HuH-7.5 (cell line): Measurements from ENCODE around the gene DAB2IP.
A peak's percentile ranks its signal among the peaks of the same experiment; 100 is the strongest.

Source experiments
- DNase-seq: peaks from one replicate; pipeline ENCODE4 v3.0.0; 2011; ENCODE audit warnings: low spot score

The DAB2IP gene

GRCh38 chr9:121663591-121663990, 12.2 kb downstream of the DAB2IP start:
- DNase-seq: no peak

GRCh38 chr9:121666294-121666693, 14.9 kb downstream of the DAB2IP start:
- DNase-seq: no peak

- no peak for DNase-seq
Measured at GRCh38 chr9:121667214-121667613, 15.8 kb downstream of the DAB2IP start.

GRCh38 chr9:121667890-121668289, 16.5 kb downstream of the DAB2IP start:
- DNase-seq: no peak

GRCh38 chr9:121670431-121670830, 19.0 kb downstream of the DAB2IP start:
- no peak for DNase-seq

- no peak for DNase-seq
Measured at GRCh38 chr9:121671612-121672155, 20.2 kb downstream of the DAB2IP start.

GRCh38 chr9:121672213-121672612, 20.8 kb downstream of the DAB2IP start:
- DNase-seq: no peak

- DNase-seq: no peak
Measured at GRCh38 chr9:121672986-121673385, 21.6 kb downstream of the DAB2IP start.

GRCh38 chr9:121673576-121673975, 22.1 kb downstream of the DAB2IP start:
- DNase-seq: no peak

GRCh38 chr9:121674017-121674416, 22.6 kb downstream of the DAB2IP start:
- no peak for DNase-seq

- no peak for DNase-seq
Measured at GRCh38 chr9:121674952-121675351, 23.5 kb downstream of the DAB2IP start.

GRCh38 chr9:121675381-121675780, 23.9 kb downstream of the DAB2IP start:
- DNase-seq: no peak

GRCh38 chr9:121675969-121676822, 24.8 kb downstream of the DAB2IP start:
- DNase-seq: no peak

- no peak for DNase-seq
Measured at GRCh38 chr9:121676926-121677325, 25.5 kb downstream of the DAB2IP start.

GRCh38 chr9:121678501-121679022, 27.1 kb downstream of the DAB2IP start:
- no peak for DNase-seq

GRCh38 chr9:121679901-121680635, 28.6 kb downstream of the DAB2IP start:
- no peak for DNase-seq

- no peak for DNase-seq
Measured at GRCh38 chr9:121681404-121681803, 30.0 kb downstream of the DAB2IP start.

- no peak for DNase-seq
Measured at GRCh38 chr9:121682201-121682600, 30.8 kb downstream of the DAB2IP start.

- DNase-seq: no peak
Measured at GRCh38 chr9:121682926-121683515, 31.6 kb downstream of the DAB2IP start.

- DNase-seq: no peak
Measured at GRCh38 chr9:121683652-121684051, 32.2 kb downstream of the DAB2IP start.

- peak; percentile 73 for DNase-seq
Measured at GRCh38 chr9:121684381-121685145, 33.1 kb downstream of the DAB2IP start.
